Jurkat, Clone E6-1 (cell line): Measurements from ENCODE around the gene IGF2BP1.
"Not testable (repeated sequence)": the region's sequence is repeated elsewhere in the genome, so short reads cannot be mapped to it uniquely, and the experiment has no call there.

Experiments used
- DNase-seq: peaks from one replicate; pipeline ENCODE4 v3.0.0-alpha.2; 2011; ENCODE audit warnings: low read depth, low spot score
- H3K4me3 ChIP-seq: 2 replicates; pipeline ENCODE4 v1.5.1; 2011; ENCODE audit warnings: mild to moderate bottlenecking, low read length, control low read depth, moderate library complexity

IGF2BP1 gene

GRCh38 chr17:49015924-49016774 is 19.0 kb downstream of the IGF2BP1 start:
- no peak overlapping the region for H3K4me3 ChIP-seq
- DNase-seq = no peak

GRCh38 chr17:49016775-49017463 is 19.7 kb downstream of the IGF2BP1 start:
- H3K4me3 ChIP-seq = no peak overlapping the region
- DNase-seq = no peak

- DNase-seq = no peak
- H3K4me3 ChIP-seq = no peak overlapping the region
Measured at GRCh38 chr17:49018116-49018612, 21.0 kb downstream of the IGF2BP1 start.

- DNase-seq = no peak
- H3K4me3 ChIP-seq = no peak overlapping the region
Measured at GRCh38 chr17:49018748-49019147, 21.6 kb downstream of the IGF2BP1 start.

- H3K4me3 ChIP-seq = no peak overlapping the region
- no peak for DNase-seq
Measured at GRCh38 chr17:49020609-49021008, 23.4 kb downstream of the IGF2BP1 start.

GRCh38 chr17:49021095-49021767 is 24.0 kb downstream of the IGF2BP1 start:
- H3K4me3 ChIP-seq = no peak overlapping the region

GRCh38 chr17:49021768-49022103 is 24.6 kb downstream of the IGF2BP1 start:
- H3K4me3 ChIP-seq = no peak overlapping the region

More at GRCh38 chr17:49021095-49021767, 24.0 kb downstream of the IGF2BP1 start:
- DNase-seq = no peak

GRCh38 chr17:49022391-49022941 is 25.3 kb downstream of the IGF2BP1 start:
- H3K4me3 ChIP-seq = no peak overlapping the region
- no peak for DNase-seq

More at GRCh38 chr17:49021768-49022103, 24.6 kb downstream of the IGF2BP1 start:
- no peak for DNase-seq

- no peak for DNase-seq
- H3K4me3 ChIP-seq = no peak overlapping the region
Measured at GRCh38 chr17:49024523-49024922, 27.3 kb downstream of the IGF2BP1 start.

- DNase-seq, H3K4me3 ChIP-seq: not testable (repeated sequence)
Measured at GRCh38 chr17:49026447-49026846, 29.3 kb downstream of the IGF2BP1 start.

- no peak overlapping the region for H3K4me3 ChIP-seq
- DNase-seq = no peak
Measured at GRCh38 chr17:49028271-49028670, 31.1 kb downstream of the IGF2BP1 start.

- no peak for DNase-seq
- no peak overlapping the region for H3K4me3 ChIP-seq
Measured at GRCh38 chr17:49029801-49030200, 32.6 kb downstream of the IGF2BP1 start.

GRCh38 chr17:49031965-49032928 is 35.1 kb downstream of the IGF2BP1 start:
- H3K4me3 ChIP-seq = no peak overlapping the region
- DNase-seq = peak; percentile 62

GRCh38 chr17:49035470-49036269 is 38.5 kb downstream of the IGF2BP1 start:
- H3K4me3 ChIP-seq = no peak overlapping the region
- DNase-seq = peak; percentile 28

- H3K4me3 ChIP-seq = no peak overlapping the region
- no peak for DNase-seq
Measured at GRCh38 chr17:49036270-49036626, 39.1 kb downstream of the IGF2BP1 start.

GRCh38 chr17:49038138-49038537 is 41.0 kb downstream of the IGF2BP1 start:
- DNase-seq = no peak
- H3K4me3 ChIP-seq = no peak overlapping the region

GRCh38 chr17:49038544-49038943 is 41.4 kb downstream of the IGF2BP1 start:
- no peak for DNase-seq
- no peak overlapping the region for H3K4me3 ChIP-seq

- not testable (repeated sequence) for H3K4me3 ChIP-seq, DNase-seq
Measured at GRCh38 chr17:49039518-49039917, 42.3 kb downstream of the IGF2BP1 start.
